OCI-LY3 (cell line): ENCODE measurements around the gene MRGPRE.

Experiments used
- H2AFZ ChIP-seq: fragments of 200-600, 300-600 bp; shearing (Covaris generic); 2 replicates; pipeline ENCODE4 v1.6.0; 2014; ENCODE audit warnings: antibody characterized with exemption, low read depth, low read length
- H3K27ac ChIP-seq: fragments of 200-600, 300-600 bp; sonication (generic); 2 replicates; pipeline ENCODE4 v1.5.1; 2014; ENCODE audit warnings: mild to moderate bottlenecking, low read length, moderate library complexity, mixed read lengths
- H3K27me3 ChIP-seq: fragments of 200-600, 300-600 bp; sonication (generic); 2 replicates; pipeline ENCODE4 v1.6.1; 2014; ENCODE audit warnings: low read depth, low read length, mixed read lengths
- H3K36me3 ChIP-seq: fragments of 200-600, 300-600 bp; sonication (generic); replicated peaks from 2 replicates; pipeline ENCODE3; 2014; ENCODE audit warnings: low read depth, low read length, mixed read lengths
- H3K4me1 ChIP-seq: fragments of 300-600, 200-600 bp; sonication (generic); 2 replicates; pipeline ENCODE4 v1.6.1; 2014; ENCODE audit warnings: low read length, mixed read lengths
- H3K4me2 ChIP-seq: fragments of 200-600, 300-600 bp; sonication (generic); 2 replicates; pipeline ENCODE4 v1.6.1; 2014; ENCODE audit warnings: low read length, mixed read lengths
- H3K4me3 ChIP-seq: fragments of 300-600, 200-600 bp; sonication (generic); 2 replicates; pipeline ENCODE4 v1.5.1; 2014; ENCODE audit warnings: antibody characterized with exemption, mild to moderate bottlenecking, low read length, moderate library complexity
- H3K79me2 ChIP-seq: fragments of 300-600, 200-600 bp; shearing (Covaris generic); 2 replicates; pipeline ENCODE4 v1.6.1; 2014; ENCODE audit warnings: mild to moderate bottlenecking, low read length, mixed read lengths
- H3K9ac ChIP-seq: fragments of 300-600, 200-600 bp; shearing (Covaris generic); 2 replicates; pipeline ENCODE4 v1.6.0; 2014; ENCODE audit warnings: mild to moderate bottlenecking, low read length, moderate library complexity
- H3K9me3 ChIP-seq: fragments of 200-600, 300-600 bp; shearing (Covaris generic); 2 replicates; pipeline ENCODE4 v1.6.1; 2014; ENCODE audit warnings: low read length, mixed read lengths; ENCODE audit not compliant: insufficient read depth
- H4K20me1 ChIP-seq: fragments of 200-600, 300-600 bp; sonication (generic); 2 replicates; pipeline ENCODE4 v1.6.1; 2016; ENCODE audit warnings: low read length, mixed read lengths; ENCODE audit not compliant: insufficient read depth
- EZH2phosphoT487 ChIP-seq: fragments of 200-600 bp; shearing (Covaris generic); IDR thresholded peaks from 2 replicates; pipeline ENCODE4 v1.6.1; 2018; ENCODE audit warnings: antibody characterized with exemption, mixed run types, low read depth
- TF ChIP-seq, protein P1 (sequence below): fragments of 200-600, 300-600 bp; sonication (generic); IDR thresholded peaks from 2 replicates; pipeline ENCODE4 v1.5.1; 2014; ENCODE audit warnings: antibody characterized with exemption, low read length, low read depth

Gene MRGPRE

DNA sequence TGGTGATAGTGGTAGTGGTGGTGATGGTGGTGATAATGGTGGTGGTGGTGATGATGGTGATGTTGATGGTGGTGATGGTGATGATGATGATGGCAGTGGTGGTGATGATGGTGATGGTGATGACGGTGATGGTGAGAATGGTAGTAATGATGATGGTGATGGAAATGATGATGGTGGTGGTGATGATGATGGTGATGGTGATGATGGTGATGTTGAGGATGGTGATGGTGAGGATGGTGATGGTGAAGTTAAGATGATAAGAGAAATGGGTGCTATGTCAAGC lies 25.4 kb downstream of the MRGPRE start:
- Histone ChIP-seq H3K27me3 (0 out of 2 replicates have a peak, but pooled peaks cover 3% of the 10 kb centered on the region), H4K20me1 (no peaks in the 10 kb centered on the region), H3K27ac (no peak overlapping the region)

DNA sequence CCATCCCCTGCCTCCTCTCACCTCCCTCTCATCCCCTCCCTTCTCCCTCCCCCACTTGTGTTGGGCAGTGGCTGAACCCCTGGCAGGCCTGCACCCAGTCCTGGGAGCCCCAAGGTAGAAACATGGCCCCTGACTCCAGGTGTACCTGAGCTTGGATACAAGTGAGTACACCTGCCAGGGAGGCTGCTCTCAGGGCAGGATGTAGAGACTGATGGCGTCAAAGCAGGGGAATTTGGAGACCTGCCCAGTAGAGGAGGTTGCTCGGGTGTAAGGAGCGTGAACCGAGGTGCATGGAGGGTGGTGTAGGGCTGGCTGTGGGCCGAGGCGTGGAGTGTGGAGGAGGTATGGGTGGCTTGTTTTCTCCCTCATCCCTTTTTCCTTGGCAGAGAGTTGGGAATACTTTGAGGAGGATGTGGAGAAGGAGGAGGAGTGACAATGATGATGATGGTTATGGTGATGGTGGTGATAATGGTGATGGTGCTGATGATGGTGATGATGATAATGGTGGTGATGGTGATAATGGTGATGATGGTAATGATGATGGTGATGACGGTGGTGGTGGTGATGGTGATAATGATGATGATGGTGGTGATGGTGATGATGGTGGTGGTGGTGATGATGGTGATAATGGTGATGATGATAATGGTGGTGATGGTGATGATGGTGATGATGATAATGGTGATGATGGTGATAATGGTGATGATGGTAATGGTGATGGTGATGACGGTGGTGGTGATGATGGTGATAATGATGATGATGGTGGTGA lies 25.9 kb downstream of the MRGPRE start:
- no peak for TF ChIP-seq EZH2phosphoT487
- TF ChIP-seq, protein P1, sequence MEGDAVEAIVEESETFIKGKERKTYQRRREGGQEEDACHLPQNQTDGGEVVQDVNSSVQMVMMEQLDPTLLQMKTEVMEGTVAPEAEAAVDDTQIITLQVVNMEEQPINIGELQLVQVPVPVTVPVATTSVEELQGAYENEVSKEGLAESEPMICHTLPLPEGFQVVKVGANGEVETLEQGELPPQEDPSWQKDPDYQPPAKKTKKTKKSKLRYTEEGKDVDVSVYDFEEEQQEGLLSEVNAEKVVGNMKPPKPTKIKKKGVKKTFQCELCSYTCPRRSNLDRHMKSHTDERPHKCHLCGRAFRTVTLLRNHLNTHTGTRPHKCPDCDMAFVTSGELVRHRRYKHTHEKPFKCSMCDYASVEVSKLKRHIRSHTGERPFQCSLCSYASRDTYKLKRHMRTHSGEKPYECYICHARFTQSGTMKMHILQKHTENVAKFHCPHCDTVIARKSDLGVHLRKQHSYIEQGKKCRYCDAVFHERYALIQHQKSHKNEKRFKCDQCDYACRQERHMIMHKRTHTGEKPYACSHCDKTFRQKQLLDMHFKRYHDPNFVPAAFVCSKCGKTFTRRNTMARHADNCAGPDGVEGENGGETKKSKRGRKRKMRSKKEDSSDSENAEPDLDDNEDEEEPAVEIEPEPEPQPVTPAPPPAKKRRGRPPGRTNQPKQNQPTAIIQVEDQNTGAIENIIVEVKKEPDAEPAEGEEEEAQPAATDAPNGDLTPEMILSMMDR = no peak
- H3K27me3 ChIP-seq = 0 out of 2 replicates have a peak, but pooled peaks cover 3% of the 10 kb centered on the region
- no peak overlapping the region for H3K27ac ChIP-seq
- no peak overlapping the region for H2AFZ ChIP-seq
- no peaks in the 10 kb centered on the region for H4K20me1 ChIP-seq
- no peak overlapping the region for H3K4me2 ChIP-seq
- no peak overlapping the region for H3K4me3 ChIP-seq
- H3K9ac ChIP-seq = no peak overlapping the region
- no peaks in the 10 kb centered on the region for H3K4me1 ChIP-seq
- H3K79me2 ChIP-seq = no peaks in the 10 kb centered on the region
- H3K9me3 ChIP-seq = no peaks in the 10 kb centered on the region
- no peaks in the 10 kb centered on the region for H3K36me3 ChIP-seq

More for the DNA sequence above, 25.4 kb downstream of the MRGPRE start:
- TF ChIP-seq EZH2phosphoT487 = no peak
- TF ChIP-seq, protein P1 = no peak
- Histone ChIP-seq H2AFZ (no peak overlapping the region), H3K4me3 (no peak overlapping the region), H3K36me3 (no peaks in the 10 kb centered on the region), H3K9ac (no peak overlapping the region), H3K9me3 (no peaks in the 10 kb centered on the region), H3K79me2 (no peaks in the 10 kb centered on the region), H3K4me2 (no peak overlapping the region), H3K4me1 (no peaks in the 10 kb centered on the region)

DNA sequence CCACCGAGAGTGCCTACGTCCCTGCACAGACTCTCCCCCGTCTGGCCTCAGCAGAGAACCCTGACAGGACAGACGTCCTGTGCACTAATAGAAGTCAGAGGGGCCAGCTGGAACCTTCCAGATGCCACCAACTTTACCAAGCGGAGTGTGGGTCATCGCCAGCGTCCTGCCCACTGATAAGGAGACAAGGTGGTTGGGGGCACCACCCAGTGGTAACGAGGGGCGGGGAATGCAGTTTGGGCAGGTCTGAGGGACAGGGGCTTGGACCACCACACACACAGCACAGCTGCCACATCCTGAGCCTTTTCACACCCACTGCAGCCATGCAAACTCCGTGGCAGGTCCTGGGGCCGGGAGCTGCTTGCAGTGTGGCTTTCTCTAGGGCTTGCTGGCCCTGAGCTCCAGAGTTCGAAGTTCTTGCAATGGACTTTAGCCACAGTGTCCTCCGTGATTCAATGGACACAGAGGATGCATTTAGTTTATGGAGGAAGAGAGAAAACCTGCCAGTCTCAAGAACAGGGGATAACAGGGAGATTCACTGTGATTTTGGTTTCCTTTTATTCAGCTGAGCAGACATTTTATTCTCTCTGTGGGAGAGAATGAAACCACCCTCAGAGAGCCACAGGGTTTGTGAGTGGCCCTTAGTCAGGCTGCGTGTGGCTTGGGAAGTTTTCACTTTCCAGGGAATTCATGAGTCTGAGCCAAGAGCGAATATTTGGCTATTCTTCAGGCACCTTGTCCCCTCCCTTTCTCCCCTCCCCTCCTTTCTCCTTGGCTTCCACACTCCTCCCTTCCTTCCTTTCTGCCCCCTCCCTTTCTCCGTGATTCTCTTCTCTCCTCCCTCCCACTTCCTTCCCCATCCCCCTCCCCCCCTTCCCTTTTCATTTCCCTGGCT lies 26.7 kb downstream of the MRGPRE start:
- Histone ChIP-seq H3K4me2 (no peak overlapping the region), H3K36me3 (no peaks in the 10 kb centered on the region), H4K20me1 (no peaks in the 10 kb centered on the region), H3K79me2 (no peaks in the 10 kb centered on the region), H3K27ac (no peak overlapping the region), H3K9ac (no peak overlapping the region), H3K9me3 (no peaks in the 10 kb centered on the region), H3K27me3 (0 out of 2 replicates have a peak, but pooled peaks cover 3% of the 10 kb centered on the region), H2AFZ (no peak overlapping the region), H3K4me1 (no peaks in the 10 kb centered on the region), H3K4me3 (no peak overlapping the region)
- TF ChIP-seq, protein P1 = no peak
- TF ChIP-seq EZH2phosphoT487 = no peak
